ENCODE data around the gene AMMECR1L.
"Not testable (repeated sequence)": the region's sequence is repeated elsewhere in the genome, so short reads cannot be mapped to it uniquely, and the experiment has no call there.

The AMMECR1L gene

DNA sequence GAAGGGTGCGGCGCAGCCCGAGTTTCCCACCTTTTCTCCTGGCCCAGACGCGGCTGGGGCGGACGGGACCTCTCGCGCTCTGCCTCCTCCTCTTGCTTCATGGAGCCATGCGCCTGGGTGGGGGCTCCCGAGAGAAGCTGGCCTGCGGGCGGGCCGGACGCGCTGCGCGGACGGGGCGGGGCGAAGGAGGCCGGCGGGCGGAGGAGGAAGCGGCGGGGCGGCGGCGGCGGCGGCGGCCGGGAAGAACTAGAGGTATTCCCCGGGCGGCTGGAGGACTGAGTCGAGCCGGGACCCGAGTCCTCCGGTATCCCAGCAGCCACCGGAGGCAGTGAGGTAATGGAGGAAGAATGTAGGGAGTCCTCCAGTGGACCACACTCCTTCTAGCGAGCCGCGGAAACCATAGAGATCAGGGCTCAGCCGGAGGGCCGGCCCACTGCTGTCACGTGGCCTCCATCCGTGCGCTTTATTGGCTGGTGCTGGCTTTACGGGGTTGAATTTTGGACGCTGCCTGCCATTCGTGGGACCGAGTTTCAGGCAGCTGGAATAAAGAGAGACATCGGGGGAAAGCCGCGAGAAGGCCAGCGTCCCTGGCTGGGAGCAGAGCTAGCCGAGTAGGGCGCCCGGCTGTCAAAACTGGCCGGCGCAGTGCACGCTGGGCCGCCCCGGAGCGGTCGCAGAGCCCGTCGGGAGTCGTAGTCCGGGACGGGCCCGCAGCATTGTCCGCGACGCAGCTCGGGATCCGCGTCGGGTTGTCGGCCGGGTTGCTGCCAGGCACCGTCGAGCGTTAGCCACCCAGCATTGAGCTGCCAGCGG lies at the start of gene AMMECR1L:
TSS of gene AMMECR1L (minus strand) at position 177 of the 813 bp plus-strand sequence. CDS start 11,722 bp downstream, outside the sequence.
- DNase-seq = not testable (repeated sequence)

DNA sequence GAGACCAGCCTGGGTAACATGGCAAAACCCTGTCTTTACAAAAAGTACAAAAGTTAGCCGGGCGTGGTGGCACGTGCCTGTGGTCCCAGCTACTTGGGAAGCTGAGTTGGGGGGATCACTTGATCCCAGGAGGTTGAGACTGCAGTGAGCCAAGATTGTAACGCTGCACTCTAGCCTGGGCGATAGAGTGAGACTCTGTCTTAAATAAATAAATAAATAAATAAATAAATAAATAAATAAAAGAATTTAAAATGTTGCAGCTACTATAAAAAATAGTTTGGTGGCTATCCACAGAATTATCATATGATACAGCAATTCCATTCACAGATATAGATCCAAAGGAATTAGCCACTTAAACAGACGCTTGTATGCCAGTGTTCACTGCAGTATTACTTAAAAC lies 49.6 kb upstream of the AMMECR1L start:
- no peak for DNase-seq

DNA sequence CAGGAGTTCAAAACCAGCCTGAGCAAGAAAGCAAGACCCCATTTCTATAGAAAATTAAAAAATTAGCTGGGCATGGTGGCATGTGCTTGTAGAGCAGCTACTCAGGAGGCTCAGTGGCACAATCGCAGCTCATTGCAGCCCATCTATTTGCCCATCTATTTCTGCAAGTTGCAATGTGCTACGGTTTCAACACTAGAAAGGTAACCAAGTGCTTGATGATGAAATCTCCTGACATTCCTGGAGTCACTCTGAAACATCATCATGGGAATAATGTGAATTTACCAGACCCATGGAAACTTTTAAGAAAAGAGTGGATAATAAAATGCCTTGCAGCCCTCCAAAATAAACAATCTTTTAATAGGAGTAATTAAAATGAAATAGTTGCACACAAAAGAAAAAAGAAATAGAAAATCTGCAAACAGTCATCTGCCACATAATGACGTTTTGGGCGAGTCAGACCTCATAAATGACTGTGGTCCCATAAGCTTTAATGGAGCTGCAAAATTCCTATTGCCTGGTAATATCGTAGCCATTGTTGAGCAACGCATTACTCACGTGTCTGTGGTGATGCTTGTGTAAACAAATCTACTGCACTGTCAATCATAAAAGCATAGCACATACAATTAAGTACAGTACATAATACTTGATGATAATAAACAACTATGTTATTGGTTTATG lies 46.6 kb upstream of the AMMECR1L start:
- DNase-seq = no peak

DNA sequence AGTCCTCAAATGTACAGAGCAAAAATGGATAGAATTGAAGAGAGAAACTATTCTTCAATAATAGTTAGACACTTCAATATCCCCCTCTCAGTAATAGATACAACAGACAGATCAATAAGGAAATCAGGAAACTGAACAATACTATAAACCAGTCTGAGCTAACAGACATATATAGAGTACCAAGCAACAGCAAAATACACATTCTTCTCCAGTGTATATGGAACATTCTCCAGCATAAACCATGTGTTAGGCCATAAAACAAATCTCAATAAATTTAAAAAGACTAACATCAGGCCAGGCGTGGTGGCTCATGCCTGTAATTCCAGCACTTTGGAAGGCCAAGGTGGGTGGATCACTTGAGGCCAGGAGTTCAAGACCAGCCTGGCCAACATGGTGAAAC lies 43.7 kb upstream of the AMMECR1L start:
- no peak for DNase-seq

DNA sequence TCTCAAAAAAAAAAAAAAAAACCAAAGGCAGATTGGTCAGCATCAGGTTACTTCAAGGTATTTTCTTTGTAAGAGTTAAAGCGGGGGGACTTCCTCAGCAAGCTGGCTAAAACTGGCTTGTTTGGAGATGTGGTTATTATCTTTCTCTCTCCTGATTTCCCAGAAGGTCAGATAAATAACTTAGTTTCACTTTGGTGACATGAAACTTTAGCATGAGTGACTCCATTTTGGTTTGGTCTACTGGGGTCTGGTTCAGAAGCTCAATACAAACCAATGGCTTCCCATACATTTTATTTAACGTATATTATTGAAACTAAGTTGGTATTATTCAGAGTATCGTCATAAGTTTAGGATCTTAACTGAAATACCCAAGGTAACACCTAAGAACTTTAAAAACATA lies 41.6 kb upstream of the AMMECR1L start:
- DNase-seq = no peak

DNA sequence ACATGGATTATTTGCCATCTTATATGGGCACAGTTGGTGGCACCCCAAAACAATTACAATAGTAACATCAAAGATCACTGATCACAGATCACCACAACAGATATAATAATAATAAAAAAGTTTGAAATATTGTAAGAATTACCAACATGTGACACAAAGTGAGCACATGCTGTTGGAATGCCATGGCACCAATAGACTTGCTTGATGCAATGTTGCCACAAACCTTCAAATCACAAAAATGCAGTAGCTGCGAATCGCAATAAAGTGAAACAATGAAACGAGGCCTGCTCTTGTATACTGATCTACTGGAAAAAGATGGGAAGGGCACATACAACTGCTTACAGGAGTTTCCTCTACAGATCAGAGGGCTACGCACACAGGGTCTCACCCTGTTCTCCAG lies 32.2 kb upstream of the AMMECR1L start:
- no peak for DNase-seq

DNA sequence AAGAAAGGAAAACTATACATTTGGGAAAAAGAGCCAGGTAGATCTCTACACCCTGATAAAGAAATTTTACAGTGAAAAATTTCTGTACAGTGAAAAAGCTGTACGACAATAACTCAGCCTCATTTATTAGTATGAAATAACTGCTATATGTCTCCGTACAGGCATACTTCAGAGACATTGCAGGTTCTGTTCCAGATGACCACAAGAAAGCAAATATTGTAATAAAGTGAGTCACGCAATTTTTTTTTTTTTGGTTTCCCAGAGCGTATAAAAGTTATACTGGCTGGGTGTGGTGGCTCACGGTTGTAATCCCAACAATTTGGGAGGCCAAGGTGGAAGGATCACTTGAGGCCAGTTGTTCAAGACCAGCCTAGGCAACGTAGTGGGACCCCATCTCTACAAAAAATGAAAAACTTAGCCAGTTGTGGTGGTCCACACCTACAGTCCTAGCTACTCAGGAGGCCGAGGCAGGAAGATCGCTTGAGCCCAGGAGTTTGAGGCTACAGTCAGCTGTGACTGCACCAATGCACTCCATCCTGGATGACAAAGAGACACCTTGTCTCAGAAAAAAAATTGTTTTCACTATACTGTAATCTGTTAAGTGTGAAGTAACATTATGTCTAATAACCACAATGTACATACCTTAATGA lies 28.2 kb upstream of the AMMECR1L start:
- DNase-seq = no peak

DNA sequence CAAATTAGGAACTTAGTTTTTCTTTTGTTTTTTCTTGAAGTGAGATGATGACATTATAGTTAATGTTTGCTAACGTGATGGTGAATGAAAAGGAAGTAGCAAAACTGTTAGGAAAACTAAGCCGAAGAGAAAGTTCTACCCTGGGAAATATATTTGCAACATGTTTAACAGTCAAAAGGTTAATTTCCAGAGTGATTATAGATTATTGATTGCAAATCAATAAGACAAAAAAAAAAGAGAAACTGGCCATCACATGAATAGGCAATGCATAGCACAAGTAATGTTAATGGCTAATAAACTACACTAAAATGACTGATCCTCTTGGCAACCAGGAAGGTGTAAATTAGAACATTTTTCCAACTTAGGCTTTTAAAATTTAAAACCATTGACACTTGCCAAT lies 26.0 kb upstream of the AMMECR1L start:
- no peak for DNase-seq

DNA sequence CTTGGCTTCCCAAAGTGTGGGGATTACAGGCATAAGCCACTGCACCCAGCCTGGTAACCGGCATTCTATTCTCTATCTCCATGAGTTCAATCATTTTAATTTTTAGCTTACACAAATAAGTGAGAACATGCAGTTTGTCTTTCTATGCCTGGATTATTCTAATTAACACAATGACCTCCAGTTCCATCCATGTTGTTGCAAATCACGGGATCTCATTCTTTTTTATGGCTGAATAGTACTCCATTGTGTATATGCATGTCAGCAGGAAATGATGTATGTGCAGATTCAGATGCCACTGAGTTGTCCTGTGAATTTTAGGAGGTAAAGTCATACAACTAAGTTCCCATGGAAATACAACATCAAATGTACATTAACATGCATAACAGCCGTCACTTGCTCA lies 24.7 kb upstream of the AMMECR1L start:
- DNase-seq = no peak

DNA sequence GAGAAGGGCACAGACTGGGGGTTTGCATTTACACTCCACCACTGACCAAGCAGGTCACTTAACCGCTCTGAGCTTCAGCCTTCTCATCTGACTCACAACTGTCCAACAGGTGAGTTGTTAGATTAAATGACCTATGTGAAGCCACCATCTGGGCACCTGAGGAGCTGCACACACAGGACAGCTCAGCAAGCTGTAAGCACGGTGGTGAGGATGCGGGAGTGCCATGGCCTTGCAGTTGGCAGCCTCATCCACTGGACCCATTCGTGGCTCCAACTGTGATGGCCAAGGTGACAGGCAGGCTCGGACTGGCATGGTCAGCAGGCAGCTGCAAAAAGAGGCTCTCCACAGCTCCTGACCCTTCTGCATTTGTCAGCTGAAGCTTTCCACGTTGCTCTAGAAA lies 23.3 kb upstream of the AMMECR1L start:
- no peak for DNase-seq

DNA sequence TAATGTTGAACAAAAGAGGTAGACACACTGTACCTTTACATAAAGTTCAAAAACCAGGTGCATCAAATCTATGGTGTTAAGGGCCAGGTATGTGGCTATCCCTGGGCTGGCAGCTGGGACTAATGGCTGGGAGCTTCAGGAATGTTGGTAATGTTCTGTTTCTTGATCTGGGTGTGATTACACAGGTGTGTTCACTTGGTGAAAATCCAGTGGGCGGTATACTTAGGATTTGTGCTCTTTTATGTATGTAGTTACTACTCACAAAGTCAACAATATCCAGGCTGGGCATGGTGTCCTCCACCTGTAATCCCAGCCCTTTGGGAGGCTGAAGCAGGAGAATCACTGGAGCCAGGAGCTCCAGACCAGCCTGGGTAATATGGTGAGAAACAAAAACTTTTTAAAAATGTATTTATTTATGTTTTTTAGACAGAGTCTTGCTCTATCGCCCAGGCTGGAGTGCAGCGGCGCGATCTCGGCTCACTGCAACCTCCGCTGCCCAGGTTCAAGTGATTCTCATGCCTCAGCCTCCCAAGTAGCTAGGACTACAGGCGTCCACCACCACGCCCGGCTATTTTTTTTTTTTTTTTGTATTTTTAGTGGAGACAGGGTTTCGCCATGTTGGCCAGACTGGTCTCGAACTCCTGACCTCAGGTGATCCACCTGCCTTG lies 22.1 kb upstream of the AMMECR1L start:
- not testable (repeated sequence) for DNase-seq

DNA sequence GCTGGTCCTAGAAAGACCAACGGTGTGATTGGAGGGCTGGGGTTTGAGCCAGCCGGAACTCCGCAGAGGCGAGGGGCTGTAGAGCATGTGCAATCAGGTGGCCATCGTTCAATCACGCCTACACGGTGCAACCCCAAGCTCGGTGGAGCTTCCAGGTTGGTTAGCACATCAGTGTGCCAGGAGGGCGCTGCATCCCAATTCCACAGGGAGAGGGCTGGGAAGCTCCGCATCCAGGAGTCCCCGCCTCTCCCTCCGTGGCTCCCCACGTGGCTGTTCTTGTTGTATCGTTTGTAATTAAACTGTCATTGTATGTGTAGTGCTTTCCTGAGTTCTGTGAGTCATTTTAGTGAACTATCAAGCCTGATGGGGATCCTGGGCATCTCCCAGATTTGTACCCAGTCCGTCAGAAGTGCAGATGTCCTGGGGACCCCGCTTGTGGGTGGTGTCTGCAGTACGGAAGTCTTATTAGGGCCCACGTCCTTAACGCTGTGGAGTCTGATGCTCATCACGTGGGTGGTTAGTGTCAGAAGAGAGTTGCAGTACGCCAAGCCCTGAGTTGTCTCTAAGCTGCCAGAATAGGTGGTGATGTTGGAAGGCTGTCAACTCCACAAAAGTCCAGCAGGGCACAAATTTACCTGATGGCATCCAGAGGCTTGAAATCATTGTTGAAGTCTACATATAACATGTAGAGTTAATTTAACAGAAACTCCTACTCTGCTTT lies 20.6 kb upstream of the AMMECR1L start:
- no peak for DNase-seq

DNA sequence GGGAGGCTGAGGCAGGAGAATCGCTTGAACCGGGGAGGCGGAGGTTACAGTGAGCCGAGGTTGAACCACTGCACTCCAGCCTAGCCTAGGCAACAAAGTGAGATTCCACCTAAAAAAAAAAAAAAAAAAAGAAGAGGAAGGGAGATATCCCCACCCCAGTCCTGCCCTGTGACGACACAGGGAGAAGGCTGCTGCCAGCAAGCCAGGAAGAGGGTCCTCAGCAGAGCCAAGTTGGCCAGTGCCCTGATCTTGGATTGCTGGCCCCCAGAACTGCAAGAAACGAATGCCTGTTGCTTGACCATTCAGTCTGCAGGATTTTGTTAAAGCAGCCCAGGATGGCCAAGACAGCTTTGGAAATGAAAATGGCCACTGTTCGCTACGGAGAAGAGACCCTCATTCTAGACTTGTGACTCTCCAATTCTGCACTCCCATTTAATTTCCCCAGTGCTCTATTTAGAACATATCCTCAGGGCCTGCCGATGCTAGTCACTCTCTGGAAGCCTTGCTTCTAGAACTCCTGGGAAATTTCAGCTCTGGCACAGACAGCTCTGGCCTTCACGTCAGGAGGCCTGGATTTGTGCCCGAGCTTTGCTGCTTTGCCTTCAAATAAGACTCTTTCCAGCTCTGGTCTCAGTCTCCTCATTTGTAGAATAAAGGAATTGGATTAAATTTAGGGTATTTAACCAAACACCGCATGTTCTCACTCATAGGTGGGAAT lies 15.7 kb upstream of the AMMECR1L start:
- no peak for DNase-seq

DNA sequence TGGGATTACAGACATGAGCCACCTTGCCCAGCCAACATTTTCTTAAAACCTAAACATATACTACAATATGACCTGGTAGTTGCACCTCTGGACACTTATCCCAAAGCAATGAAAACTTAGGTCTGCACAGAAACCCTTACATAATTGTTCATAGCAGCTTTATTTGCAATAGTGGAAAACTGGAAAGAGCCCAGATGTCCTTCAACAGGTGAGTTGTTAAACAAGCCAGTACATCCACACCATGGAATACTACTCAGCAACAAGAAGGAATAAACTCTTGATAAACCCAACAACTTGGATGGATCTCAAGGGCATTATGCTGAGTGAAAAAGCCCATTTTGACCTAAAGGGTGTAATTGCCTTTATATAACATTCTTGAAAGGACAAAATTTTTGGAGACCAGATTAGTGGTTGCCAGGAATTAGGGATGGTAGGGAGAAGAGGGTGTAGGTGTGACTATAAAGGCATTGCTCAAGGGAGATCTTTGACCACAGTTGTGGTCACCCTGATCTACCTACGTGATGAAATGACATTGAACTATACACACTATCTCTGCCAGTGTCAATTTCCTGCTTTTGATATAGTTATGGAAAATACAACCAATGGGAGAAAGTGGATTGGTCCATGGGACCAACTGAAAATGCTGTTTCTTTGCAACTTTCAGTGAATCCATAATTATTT lies 11.9 kb upstream of the AMMECR1L start:
- DNase-seq = no peak

DNA sequence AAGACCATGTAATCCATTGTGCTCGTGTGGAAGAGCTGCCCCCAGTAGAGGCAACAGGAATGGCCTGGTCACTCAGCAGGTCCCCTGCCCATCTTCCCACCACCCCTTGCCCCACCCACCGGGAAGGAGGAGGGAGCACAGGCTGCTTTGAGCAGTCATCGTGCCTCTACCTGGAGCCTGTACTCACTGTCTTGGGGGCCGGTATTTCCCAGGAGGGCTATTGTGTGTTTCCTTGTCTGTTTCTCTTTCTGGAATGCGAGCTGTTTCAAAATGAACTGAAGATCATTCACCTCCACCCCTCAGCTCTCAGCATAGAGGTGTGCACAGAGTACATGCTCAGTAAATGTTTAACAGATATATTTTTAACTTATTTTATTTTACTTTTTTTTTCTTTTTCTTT lies 7.7 kb upstream of the AMMECR1L start:
- no peak for DNase-seq

DNA sequence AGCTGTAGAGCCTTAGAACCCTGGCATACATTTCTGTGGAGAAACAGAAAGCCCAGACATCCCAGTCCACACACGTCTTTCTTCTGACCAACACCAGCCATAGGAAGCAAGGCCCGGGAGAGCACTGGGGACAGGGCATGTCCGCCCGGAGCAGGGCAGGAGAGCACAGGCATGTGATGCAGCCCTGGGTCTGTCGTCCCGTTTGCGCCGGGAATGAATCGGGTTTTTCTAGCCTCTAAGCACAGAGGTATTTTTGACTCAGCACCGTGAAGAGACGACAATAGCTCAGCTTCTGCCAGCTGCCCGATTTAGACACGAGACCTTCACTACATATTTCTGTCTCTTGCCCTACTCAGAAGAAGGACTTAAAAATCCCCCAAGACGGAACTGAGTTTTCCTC lies 7.3 kb upstream of the AMMECR1L start:
- no peak for DNase-seq

DNA sequence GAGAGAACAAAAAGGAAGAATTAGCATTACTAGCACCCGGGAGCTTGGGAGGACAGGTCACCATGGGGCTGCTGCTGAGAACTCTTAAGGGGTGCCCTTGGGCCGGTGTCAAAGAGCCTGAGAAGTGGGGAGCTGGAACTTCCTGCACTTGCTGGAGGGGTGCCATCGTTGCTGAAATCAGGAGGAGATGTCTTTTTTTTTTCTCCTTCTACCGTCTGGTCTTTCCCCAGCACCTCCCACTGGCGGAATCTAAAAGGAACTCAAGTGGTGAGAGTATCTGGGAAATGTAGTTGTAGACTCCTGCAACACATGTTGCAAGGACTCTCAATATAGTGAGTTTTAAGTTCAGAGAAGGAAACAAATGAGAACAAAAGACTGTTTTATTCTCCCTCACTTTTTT lies 6.1 kb upstream of the AMMECR1L start:
- no peak for DNase-seq

DNA sequence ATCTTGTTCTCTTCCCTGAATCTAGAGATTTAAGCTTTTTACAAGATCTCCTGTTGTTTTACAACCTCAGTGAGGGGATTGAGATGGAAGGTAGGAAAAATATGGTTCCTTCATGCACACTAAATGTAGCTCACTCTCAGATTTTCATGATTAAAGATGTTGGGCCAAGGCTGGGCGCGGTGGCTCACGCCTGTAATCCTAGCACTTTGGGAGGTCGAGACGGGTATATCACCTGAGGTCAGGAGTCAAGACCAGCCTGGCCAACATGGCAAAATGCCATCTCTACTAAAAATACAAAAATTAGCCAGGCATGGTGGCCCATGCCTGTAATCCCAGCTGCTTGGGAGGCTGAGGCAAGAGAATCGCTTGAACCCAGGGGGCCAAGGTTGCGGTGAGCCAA lies 5.0 kb upstream of the AMMECR1L start:
- not testable (repeated sequence) for DNase-seq

DNA sequence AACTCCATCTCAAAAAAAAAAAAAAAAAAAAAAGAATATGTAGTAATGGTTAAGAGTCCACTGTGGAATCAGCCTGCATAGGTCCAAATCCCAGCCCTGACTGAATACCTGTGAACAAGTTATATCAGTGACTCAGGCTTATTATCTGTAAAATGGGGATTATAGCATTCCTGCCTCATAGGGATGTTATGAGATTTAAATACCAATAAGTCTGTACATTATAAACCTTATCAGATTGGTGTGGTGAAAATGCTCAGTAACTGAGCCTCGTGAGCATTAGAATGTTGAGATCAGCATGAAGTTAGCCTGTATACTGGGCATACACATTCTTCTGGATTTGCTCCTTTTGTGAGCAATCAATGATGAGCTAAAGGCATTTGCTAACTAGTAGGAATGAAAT lies 3.0 kb upstream of the AMMECR1L start:
- DNase-seq = no peak

DNA sequence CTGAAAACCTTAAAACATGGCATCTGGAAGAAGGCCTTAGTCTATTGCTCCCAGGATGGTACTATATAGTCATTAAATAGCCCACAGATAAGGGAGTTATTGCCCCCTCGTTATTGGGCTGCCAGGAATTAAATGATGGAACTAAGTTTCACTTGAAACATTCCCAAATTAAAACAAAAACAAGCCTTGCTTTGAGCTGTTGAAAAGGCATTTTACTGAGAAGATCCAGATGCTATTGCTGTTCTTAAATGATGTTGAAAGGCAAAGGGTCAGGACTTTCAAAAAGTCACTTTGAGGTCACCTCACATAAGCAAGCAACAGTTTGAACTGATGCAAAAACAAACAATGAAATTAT lies 2.0 kb upstream of the AMMECR1L start:
- no peak for DNase-seq

DNA sequence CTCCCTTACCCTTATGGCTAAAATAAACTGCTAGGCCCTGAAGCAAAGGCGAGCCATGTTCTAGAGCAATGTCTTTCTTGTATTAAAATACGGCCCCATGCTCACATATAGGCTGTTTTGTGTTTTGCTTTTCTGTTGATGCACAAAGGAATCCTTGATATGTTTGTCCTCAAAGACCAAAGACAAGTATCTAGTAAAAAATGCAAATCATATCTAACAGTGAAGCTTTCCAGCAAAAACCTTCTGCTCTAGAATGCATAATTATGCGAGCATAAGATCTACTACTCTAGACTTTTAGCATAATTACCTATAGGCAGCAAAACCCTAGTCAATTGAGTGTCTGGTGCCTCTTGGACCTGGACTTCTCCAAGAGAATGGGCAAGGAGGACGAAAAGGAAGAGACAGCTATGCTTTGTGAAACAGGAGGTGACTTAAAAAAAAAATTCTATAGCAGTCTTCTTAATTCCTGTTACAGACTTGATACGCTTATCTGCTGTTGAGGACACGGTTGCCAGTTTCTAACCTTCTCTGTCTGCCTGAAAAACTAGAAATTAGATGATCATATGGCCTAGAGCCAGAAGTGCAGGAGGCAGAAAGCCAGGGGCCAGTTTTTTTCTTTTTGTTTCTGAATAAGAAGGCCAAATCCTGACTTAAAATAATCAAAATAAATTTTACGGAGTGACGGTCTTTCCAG lies 1.5 kb upstream of the AMMECR1L start:
- DNase-seq = no peak

Measured in NCI-H2081 treated with DMSO at 0.1 percent for 48 hours (cell line).